Activated CD4-positive, CD25-positive, alpha-beta regulatory T cell (primary cell): ENCODE results near the gene TRA2B.
"Not testable (repeated sequence)": the region's sequence is repeated elsewhere in the genome, so short reads cannot be mapped to it uniquely, and the experiment has no call there.

Experiments used
- DNase-seq, 4 experiments: peaks; one replicate each; lab custom pipeline; 2025; lab: John Stamatoyannopoulos, UW

Gene TRA2B

GRCh38 chr3:185927501-185928200 is 10.2 kb downstream of the TRA2B start:
- DNase-seq, result no peak

GRCh38 chr3:185926445-185926844 is 11.4 kb downstream of the TRA2B start:
- DNase-seq, result no peak

- no peak for DNase-seq
Observed at GRCh38 chr3:185925353-185925752, 12.5 kb downstream of the TRA2B start.

GRCh38 chr3:185924375-185924774 is 13.4 kb downstream of the TRA2B start:
- no peak for DNase-seq

- no peak for DNase-seq
Observed at GRCh38 chr3:185920184-185920583, 17.6 kb downstream of the TRA2B start.

GRCh38 chr3:185916042-185916833 is 21.6 kb downstream of the TRA2B start:
- no peak for DNase-seq

GRCh38 chr3:185915642-185916041 is 22.2 kb downstream of the TRA2B start:
- no peak for DNase-seq

- no peak for DNase-seq
Observed at GRCh38 chr3:185914911-185915629, 22.7 kb downstream of the TRA2B start.

GRCh38 chr3:185912929-185913901 is 24.6 kb downstream of the TRA2B start:
- DNase-seq, result no peak

GRCh38 chr3:185912512-185912911 is 25.3 kb downstream of the TRA2B start:
- no peak for DNase-seq

- DNase-seq, result not testable (repeated sequence)
Observed at GRCh38 chr3:185911076-185911448, 26.8 kb downstream of the TRA2B start.

- not testable (repeated sequence) for DNase-seq
Observed at GRCh38 chr3:185910322-185911075, 27.3 kb downstream of the TRA2B start.

GRCh38 chr3:185909913-185910312 is 27.9 kb downstream of the TRA2B start:
- DNase-seq, result not testable (repeated sequence)

- no peak for DNase-seq
Observed at GRCh38 chr3:185900228-185900627, 37.6 kb downstream of the TRA2B start.

GRCh38 chr3:185896636-185897035 is 41.2 kb downstream of the TRA2B start:
- no peak for DNase-seq

GRCh38 chr3:185887066-185887465 is 50.7 kb downstream of the TRA2B start:
- DNase-seq, result no peak

GRCh38 chr3:185884641-185885040 is 53.2 kb downstream of the TRA2B start:
- no peak for DNase-seq

GRCh38 chr3:185881926-185882325 is 55.9 kb downstream of the TRA2B start:
- no peak for DNase-seq

- no peak for DNase-seq
Observed at GRCh38 chr3:185880600-185880999, 57.2 kb downstream of the TRA2B start.

GRCh38 chr3:185878920-185879319 is 58.9 kb downstream of the TRA2B start:
- DNase-seq, result no peak

- DNase-seq, result no peak
Observed at GRCh38 chr3:185874119-185874518, 63.7 kb downstream of the TRA2B start.
